Colonic mucosa (tissue), 4 donors: Measurements from ENCODE around the gene SLC35F4. TPM values are rescaled to one million over a fixed set of nuclear protein-coding genes. Genes with fewer than 3 reads are reported as not detected.

Experiments used
- DNase-seq: peaks from one replicate; pipeline ENCODE4 v3.0.0-alpha.2; 2020
- H3K27ac ChIP-seq: fragments of 200-600 bp; one replicate; pipeline ENCODE4 v1.8.0; 2021
- H3K27me3 ChIP-seq: fragments of 200-600 bp; one replicate; pipeline ENCODE4 v1.8.0; 2021
- H3K36me3 ChIP-seq: fragments of 200-600 bp; one replicate; pipeline ENCODE4 v1.8.0; 2021
- H3K4me1 ChIP-seq: fragments of 200-600 bp; one replicate; pipeline ENCODE4 v1.8.0; 2021; ENCODE audit warnings: mild to moderate bottlenecking
- H3K4me3 ChIP-seq: fragments of 200-600 bp; one replicate; pipeline ENCODE4 v1.8.0; 2021
- H3K9ac ChIP-seq, 2 donors: one replicate each; pipeline ENCODE4 v1.7.0; 2013; ENCODE audit warnings: control low read depth in 2 of 2, low read depth in 2 of 2, low read length in 2 of 2
- H3K9me3 ChIP-seq: fragments of 200-600 bp; one replicate; pipeline ENCODE4 v1.8.0; 2021
- CTCF ChIP-seq: fragments of 200-600 bp; IDR thresholded peaks from one replicate; pipeline ENCODE4 v1.8.0; 2022; ENCODE audit warnings: antibody characterized with exemption, mild to moderate bottlenecking
- intact Hi-C: fragments of 100-400 bp; cut with DNase I; formaldehyde crosslinking; loops from one replicate; pipeline ENCODE4 v1.14.1; 2022
- total RNA-seq, 2 donors: library from RNA; stranded (reverse); fragmentation: NEBNext Ultra II Directional in 1 of 2; extraction: Animal tissue kit (Norgen Biotek cat#: 25700) in 1 of 2; gene quantifications; one replicate each; pipeline ENCODE4 v1.2.1, GENCODE V29; 2021
- donor health status: healthy.
- donor health status: DM: no; HTN: no; CAD: no.
- donor health status: DM: no; HTN: no; CAD: no.

The SLC35F4 gene
- total RNA-seq, 2 donors from 2014 or later, result not detected

- no peaks in the 10 kb centered on the region for H3K36me3 ChIP-seq
- H3K9ac ChIP-seq, result no peak overlapping the region
- no peak overlapping the region for H3K4me3 ChIP-seq
- no peaks in the 10 kb centered on the region for H3K27me3 ChIP-seq
- H3K27ac ChIP-seq, result no peak overlapping the region
- intact Hi-C loops, result no loop called here
- no peaks in the 10 kb centered on the region for H3K4me1 ChIP-seq
- DNase-seq, result no peak
- no peaks in the 10 kb centered on the region for H3K9me3 ChIP-seq
- no peak for TF ChIP-seq CTCF
Observed at GRCh38 chr14:57637901-57638300, 228.0 kb downstream of the SLC35F4 start.

GRCh38 chr14:57634335-57634734 is 231.6 kb downstream of the SLC35F4 start:
- Histone ChIP-seq H3K9ac (no peak overlapping the region), H3K36me3 (no peaks in the 10 kb centered on the region), H3K4me3 (no peak overlapping the region), H3K27ac (no peak overlapping the region), H3K27me3 (no peaks in the 10 kb centered on the region), H3K9me3 (no peaks in the 10 kb centered on the region), H3K4me1 (no peaks in the 10 kb centered on the region)
- intact Hi-C loops, result no loop called here
- DNase-seq, result no peak
- TF ChIP-seq CTCF, result no peak

DNA sequence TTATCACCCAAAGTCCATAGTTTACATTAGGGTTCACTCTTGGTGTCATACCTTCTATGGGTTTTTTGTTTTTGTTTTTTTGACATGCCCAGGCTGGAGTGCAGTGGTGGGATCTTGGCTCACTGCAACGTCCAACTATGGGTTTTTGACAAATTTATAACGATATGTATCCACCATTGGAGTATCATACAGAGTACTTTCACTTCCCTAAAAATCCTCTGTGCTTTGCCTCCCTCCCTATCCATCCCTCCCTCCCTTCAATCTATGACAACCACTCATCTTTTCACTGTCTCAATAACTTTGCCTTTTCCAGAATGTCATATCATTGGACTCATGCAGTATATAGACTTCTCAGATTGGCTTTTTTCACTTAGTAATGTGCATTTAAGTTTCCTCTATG is 233.2 kb downstream of the SLC35F4 start:
- no peak overlapping the region for H3K9ac ChIP-seq
- no peak for TF ChIP-seq CTCF
- intact Hi-C loops, result no loop called here

DNA sequence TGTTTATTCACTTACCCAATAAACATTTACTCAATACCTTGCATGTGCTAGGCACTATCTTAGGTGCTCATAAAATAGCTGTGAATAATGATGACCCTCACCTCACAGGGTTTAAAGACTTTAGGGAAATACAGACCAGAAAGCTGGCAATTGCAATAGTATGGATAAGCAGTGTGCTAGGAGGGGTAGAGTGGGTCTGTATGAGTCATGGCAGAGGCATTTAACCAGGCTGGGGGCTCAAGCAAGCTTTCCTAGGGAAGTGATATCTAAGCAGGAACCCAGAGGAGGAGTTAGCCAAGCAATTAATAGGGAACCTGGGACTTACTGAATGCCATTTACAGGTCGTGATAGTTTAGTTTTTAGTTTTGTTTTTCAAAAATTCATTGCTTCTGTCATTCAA is 248.4 kb downstream of the SLC35F4 start:
- Histone ChIP-seq H3K27me3 (no peaks in the 10 kb centered on the region), H3K27ac (no peak overlapping the region)

More for the DNA sequence above, 233.2 kb downstream of the SLC35F4 start:
- no peaks in the 10 kb centered on the region for H3K36me3 ChIP-seq
- H3K4me3 ChIP-seq, result no peak overlapping the region
- no peaks in the 10 kb centered on the region for H3K4me1 ChIP-seq
- no peak overlapping the region for H3K27ac ChIP-seq
- H3K27me3 ChIP-seq, result no peaks in the 10 kb centered on the region
- DNase-seq, result no peak
- H3K9me3 ChIP-seq, result no peaks in the 10 kb centered on the region

GRCh38 chr14:57612946-57613345 is 252.9 kb downstream of the SLC35F4 start:
- H3K27me3 ChIP-seq, result no peaks in the 10 kb centered on the region
- H3K9me3 ChIP-seq, result no peaks in the 10 kb centered on the region
- intact Hi-C loops, result no loop called here
- no peak overlapping the region for H3K9ac ChIP-seq
- H3K36me3 ChIP-seq, result no peaks in the 10 kb centered on the region
- no peaks in the 10 kb centered on the region for H3K4me1 ChIP-seq
- no peak for TF ChIP-seq CTCF
- DNase-seq, result no peak
- no peak overlapping the region for H3K27ac ChIP-seq
- H3K4me3 ChIP-seq, result no peak overlapping the region

More for the DNA sequence above, 248.4 kb downstream of the SLC35F4 start:
- DNase-seq, result no peak
- TF ChIP-seq CTCF, result no peak
- Histone ChIP-seq H3K4me1 (no peaks in the 10 kb centered on the region), H3K9ac (no peak overlapping the region), H3K4me3 (no peak overlapping the region), H3K36me3 (no peaks in the 10 kb centered on the region), H3K9me3 (no peaks in the 10 kb centered on the region)
- intact Hi-C loops, result no loop called here
